ENCODE measurements around the gene LAMA5. TPM values are rescaled to one million over a fixed set of nuclear protein-coding genes. Genes with fewer than 3 reads are reported as not detected.

Gene LAMA5
- total and polyA plus RNA-seq, 2 of the 8 experiments (the other 6 are each of a cell fraction or from before 2014, with no cell fraction given) = 34.4 to 225 TPM

DNA sequence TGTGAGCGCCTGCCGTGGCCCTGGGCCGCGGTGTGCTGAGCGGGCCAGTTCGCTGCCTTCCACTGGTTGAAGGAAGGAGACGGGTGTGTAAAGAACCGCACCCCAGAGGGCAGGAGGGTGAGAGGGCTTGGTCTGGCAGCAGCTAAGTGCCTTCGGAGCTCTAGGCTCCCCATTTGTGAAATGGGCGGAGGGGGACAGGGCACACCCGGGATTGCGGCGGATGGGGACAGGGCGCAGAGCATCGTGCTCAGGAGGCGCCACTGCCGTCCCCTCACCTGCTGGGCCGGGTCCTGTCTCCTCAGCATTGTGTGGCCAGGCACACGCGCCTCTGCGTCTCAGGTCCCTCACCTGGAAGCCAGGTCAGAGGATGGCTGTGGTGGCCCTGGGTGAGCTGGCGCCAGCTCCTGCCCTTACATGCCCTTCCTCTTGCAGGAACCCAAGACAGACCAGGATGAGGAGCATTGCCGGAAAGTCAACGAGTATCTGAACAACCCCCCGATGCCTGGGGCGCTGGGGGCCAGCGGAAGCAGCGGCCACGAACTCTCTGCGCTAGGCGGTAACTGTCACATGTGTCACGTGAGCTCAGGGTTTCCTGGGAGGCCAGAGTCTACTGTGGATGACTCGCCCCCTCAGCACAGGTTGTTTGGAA is 61.2 kb downstream of the LAMA5 start (continued):
- TF ChIP-seq, protein P1, sequence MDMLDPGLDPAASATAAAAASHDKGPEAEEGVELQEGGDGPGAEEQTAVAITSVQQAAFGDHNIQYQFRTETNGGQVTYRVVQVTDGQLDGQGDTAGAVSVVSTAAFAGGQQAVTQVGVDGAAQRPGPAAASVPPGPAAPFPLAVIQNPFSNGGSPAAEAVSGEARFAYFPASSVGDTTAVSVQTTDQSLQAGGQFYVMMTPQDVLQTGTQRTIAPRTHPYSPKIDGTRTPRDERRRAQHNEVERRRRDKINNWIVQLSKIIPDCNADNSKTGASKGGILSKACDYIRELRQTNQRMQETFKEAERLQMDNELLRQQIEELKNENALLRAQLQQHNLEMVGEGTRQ (IDR thresholded peaks at IDR 0.05; ENCODE audit: low read length) = no peak
- no peak for TF ChIP-seq TAF7 (optimal IDR thresholded peaks at IDR 0.05; ENCODE audit: borderline replicate concordance, low read depth, low read length)
- no peak for TF ChIP-seq PHF8 (conservative IDR thresholded peaks at IDR 0.05; ENCODE audit: low read depth, low read length)
- no peak for TF ChIP-seq TBP (IDR thresholded peaks at IDR 0.05; ENCODE audit: low read depth, low read length)
- no peak for TF ChIP-seq SP1 (IDR thresholded peaks at IDR 0.05; ENCODE audit: low read depth, low read length)
- TF ChIP-seq SP2 (IDR thresholded peaks at IDR 0.05; ENCODE audit: low read length) = no peak
- TF ChIP-seq SUZ12 (IDR thresholded peaks at IDR 0.05; ENCODE audit: low read length) = no peak
- TF ChIP-seq EZH2 (IDR thresholded peaks at IDR 0.05; ENCODE audit: low read depth, low read length, severe bottlenecking) = no peak

All from H1 (cell line).